H9 (cell line): ENCODE results near the gene CEP128. TPM values are rescaled to one million over a fixed set of nuclear protein-coding genes. Genes with fewer than 3 reads are reported as not detected.
A peak's percentile ranks its signal among the peaks of the same experiment; 100 is the strongest.
"Not testable (repeated sequence)": the region's sequence is repeated elsewhere in the genome, so short reads cannot be mapped to it uniquely, and the experiment has no call there.

Source experiments
- DNase-seq: peaks from one replicate; pipeline ENCODE4 v3.0.0-alpha.2; 2017
- H2AFZ ChIP-seq: one replicate; pipeline ENCODE4 v1.6.1; 2013; ENCODE audit warnings: mild to moderate bottlenecking, low read length, control low read depth, moderate library complexity
- H2AK5ac ChIP-seq: 2 replicates; pipeline ENCODE4 v1.6.1; 2013; ENCODE audit warnings: low read length, control low read depth, mixed read lengths; ENCODE audit not compliant: insufficient read length
- H2BK120ac ChIP-seq: one replicate; pipeline ENCODE4 v1.6.1; 2013; ENCODE audit warnings: low read depth, mild to moderate bottlenecking, low read length, control low read depth, inconsistent platforms; ENCODE audit not compliant: poor library complexity, severe bottlenecking
- H2BK12ac ChIP-seq: 2 replicates; pipeline ENCODE4 v1.6.1; 2013; ENCODE audit warnings: low read length, control low read depth, mixed read lengths, low read depth; ENCODE audit not compliant: insufficient read length
- H2BK15ac ChIP-seq: 2 replicates; pipeline ENCODE4 v1.6.1; 2013; ENCODE audit warnings: low read depth, low read length, control low read depth
- H2BK20ac ChIP-seq: one replicate; pipeline ENCODE4 v1.6.1; 2013; ENCODE audit warnings: low read depth, mild to moderate bottlenecking, low read length, control low read depth, inconsistent platforms; ENCODE audit not compliant: poor library complexity, severe bottlenecking
- H2BK5ac ChIP-seq: 2 replicates; pipeline ENCODE4 v1.6.1; 2013; ENCODE audit warnings: low read length, control low read depth, mixed read lengths; ENCODE audit not compliant: insufficient read length
- H3K14ac ChIP-seq: 2 replicates; pipeline ENCODE4 v1.6.1; 2013; ENCODE audit warnings: low read length, control low read depth; ENCODE audit not compliant: insufficient read depth
- H3K18ac ChIP-seq: 2 replicates; pipeline ENCODE4 v1.6.1; 2013; ENCODE audit warnings: low read depth, mild to moderate bottlenecking, mixed read lengths, low read length, control low read depth; ENCODE audit not compliant: insufficient read length
- H3K23ac ChIP-seq: 2 replicates; pipeline ENCODE4 v1.6.1; 2013; ENCODE audit warnings: low read length, control low read depth, mixed read lengths, low read depth; ENCODE audit not compliant: insufficient read length
- H3K23me2 ChIP-seq: 2 replicates; pipeline ENCODE4 v1.6.1; 2013; ENCODE audit warnings: low read depth, mild to moderate bottlenecking, mixed read lengths, low read length, control low read depth; ENCODE audit not compliant: insufficient read length, poor library complexity, severe bottlenecking
- H3K27ac ChIP-seq: 2 replicates; pipeline ENCODE4 v1.5.1; 2013; ENCODE audit warnings: low read length, control low read depth, mixed read lengths, low read depth; ENCODE audit not compliant: insufficient read length
- H3K27me3 ChIP-seq: 2 replicates; pipeline ENCODE4 v1.6.1; 2013; ENCODE audit warnings: low read length, control low read depth, inconsistent platforms; ENCODE audit not compliant: insufficient read depth
- H3K4ac ChIP-seq: 2 replicates; pipeline ENCODE4 v1.6.1; 2013; ENCODE audit warnings: low read depth, mild to moderate bottlenecking, control low read depth, inconsistent platforms, low read length, moderate library complexity
- H3K4me1 ChIP-seq: 2 replicates; pipeline ENCODE4 v1.6.1; 2013; ENCODE audit warnings: low read length, control low read depth, inconsistent platforms; ENCODE audit not compliant: insufficient read depth
- H3K4me2 ChIP-seq: 2 replicates; pipeline ENCODE4 v1.6.1; 2013; ENCODE audit warnings: low read length, control low read depth, mixed read lengths; ENCODE audit not compliant: insufficient read length, insufficient read depth
- H3K56ac ChIP-seq: 2 replicates; pipeline ENCODE4 v1.6.1; 2013; ENCODE audit warnings: low read depth, mild to moderate bottlenecking, mixed read lengths, low read length, control low read depth; ENCODE audit not compliant: insufficient read length
- H3K79me1 ChIP-seq: 2 replicates; pipeline ENCODE4 v1.6.1; 2013; ENCODE audit warnings: low read depth, mild to moderate bottlenecking, moderate library complexity, low read length, control low read depth, inconsistent platforms; ENCODE audit not compliant: insufficient read depth, poor library complexity, severe bottlenecking
- H3K79me2 ChIP-seq: 2 replicates; pipeline ENCODE4 v1.6.1; 2013; ENCODE audit warnings: low read length, control low read depth, inconsistent platforms; ENCODE audit not compliant: insufficient read depth
- H3K9ac ChIP-seq: 2 replicates; pipeline ENCODE4 v1.6.1; 2013; ENCODE audit warnings: low read length, control low read depth, mixed read lengths; ENCODE audit not compliant: insufficient read length; ENCODE audit errors: extremely low read depth
- H3K9me3 ChIP-seq: one replicate; pipeline ENCODE4 v1.6.1; 2013; ENCODE audit warnings: low read depth, low read length, inconsistent platforms; ENCODE audit not compliant: control insufficient read depth
- H3T11ph ChIP-seq: one replicate; pipeline ENCODE4 v1.6.1; 2013; ENCODE audit warnings: mild to moderate bottlenecking, low read length, control low read depth, inconsistent platforms
- H4K20me1 ChIP-seq: one replicate; pipeline ENCODE4 v1.6.1; 2013; ENCODE audit not compliant: control insufficient read depth, insufficient read length, insufficient read depth
- H4K5ac ChIP-seq: 2 replicates; pipeline ENCODE4 v1.6.1; 2013; ENCODE audit warnings: low read depth, mild to moderate bottlenecking, mixed read lengths, low read length, control low read depth; ENCODE audit not compliant: insufficient read length
- H4K8ac ChIP-seq: replicated peaks from 2 replicates; pipeline ENCODE4 v1.6.1; 2013; ENCODE audit warnings: low read length, control low read depth, mixed read lengths, low read depth; ENCODE audit not compliant: insufficient read length
- H4K91ac ChIP-seq: 2 replicates; pipeline ENCODE4 v1.6.1; 2013; ENCODE audit warnings: low read depth, mild to moderate bottlenecking, moderate library complexity, mixed read lengths, low read length, control low read depth; ENCODE audit not compliant: insufficient read length
- H3K27ac Mint-ChIP-seq, 3 experiments: 2 replicates in 2 of 3; 3 replicates in 1 of 3; pipeline ENCODE4 v1.8.0; 2020 to 2021; ENCODE audit warnings: mixed read lengths in 3 of 3, mild to moderate bottlenecking in 1 of 3, moderate library complexity in 1 of 3
- H3K27me3 Mint-ChIP-seq: 2 replicates; pipeline ENCODE4 v1.8.0; 2021; ENCODE audit warnings: low read depth, mild to moderate bottlenecking, moderate library complexity, mixed read lengths
- H3K36me3 Mint-ChIP-seq, 3 experiments: 2 replicates in 2 of 3; 3 replicates in 1 of 3; pipeline ENCODE4 v1.8.0; 2020 to 2021; ENCODE audit warnings: low read depth in 3 of 3, mixed read lengths in 3 of 3; ENCODE audit not compliant: insufficient read depth in 1 of 3
- H3K4me1 Mint-ChIP-seq, 2 experiments: 2 replicates each; pipeline ENCODE4 v1.8.0; 2020; ENCODE audit warnings: mixed read lengths in 2 of 2
- H3K4me3 Mint-ChIP-seq, 2 experiments: 2 replicates in 1 of 2; 3 replicates in 1 of 2; pipeline ENCODE4 v1.8.0; 2020 to 2021; ENCODE audit warnings: mild to moderate bottlenecking in 2 of 2, mixed read lengths in 2 of 2, moderate library complexity in 1 of 2
- H3K9me3 Mint-ChIP-seq, 2 experiments: 2 replicates in 1 of 2; 3 replicates in 1 of 2; pipeline ENCODE4 v1.8.0; 2020; ENCODE audit warnings: mild to moderate bottlenecking in 2 of 2, mixed read lengths in 2 of 2, moderate library complexity in 1 of 2
- CTCF ChIP-seq: fragments of 200-600 bp; sonication (generic); conservative IDR thresholded peaks from 3 replicates; pipeline ENCODE4 v1.8.0; 2021; ENCODE audit warnings: antibody characterized with exemption, mild to moderate bottlenecking
- WGBS: extraction: QIAGEN DNeasy Blood & Tissue Kit; methylation state at CpG from one replicate; pipeline ENCODE4 v1.1.7; 2013; ENCODE audit warnings: missing lambda C conversion rate, low lambda C conversion rate, mixed read lengths; ENCODE audit not compliant: insufficient read length; ENCODE audit errors: extremely low coverage; 5-methylcytosine and 5-hydroxymethylcytosine counted together
- total RNA-seq: library from RNA; stranded (reverse); gene quantifications from 2 replicates; pipeline ENCODE4 v1.2.1, GENCODE V29; 2021

Gene CEP128
- total RNA-seq, 1 experiment from 2014 or later = 16.3 TPM

- no peak overlapping the region for H3K18ac ChIP-seq
- H2BK20ac ChIP-seq = no peak overlapping the region
- H4K5ac ChIP-seq = no peak overlapping the region
- no peaks in the 10 kb centered on the region for H3K79me2 ChIP-seq
- no peak overlapping the region for H3K14ac ChIP-seq
- H3K4me2 ChIP-seq = peak overlapping the region; percentile 71
- no peak overlapping the region for H2BK120ac ChIP-seq
- no peaks in the 10 kb centered on the region for H3K4me1 ChIP-seq
- peaks cover 9 to 13% of the 10 kb centered on the region in 2 experiments for H3K4me1 Mint-ChIP-seq
- H4K8ac ChIP-seq = no peak overlapping the region
- peaks cover 43% of the 10 kb centered on the region for H3K27me3 Mint-ChIP-seq
- H2BK5ac ChIP-seq = no peak overlapping the region
- H3K4me3 Mint-ChIP-seq = peak overlapping the region; percentile 73 to 91
- peaks cover 7% of the 10 kb centered on the region for H3K23me2 ChIP-seq
- peaks cover 4% of the 10 kb centered on the region; the same call in 1 of the 2 replicates for H3K27me3 ChIP-seq
- H3K23ac ChIP-seq = no peak overlapping the region
- no peak overlapping the region for H4K91ac ChIP-seq
- H2AK5ac ChIP-seq = no peak overlapping the region
- H3K4ac ChIP-seq = no peak overlapping the region
- no peak overlapping the region for H3T11ph ChIP-seq
- no peak overlapping the region for H2BK15ac ChIP-seq
- peak; percentile 82 for TF ChIP-seq CTCF
- H2BK12ac ChIP-seq = no peak overlapping the region
- H4K20me1 ChIP-seq = no peaks in the 10 kb centered on the region
- H3K36me3 Mint-ChIP-seq = no peaks in the 10 kb centered on the region
- no peak overlapping the region for H3K56ac ChIP-seq
- H3K27ac ChIP-seq = no peak overlapping the region
- no peaks in the 10 kb centered on the region for H3K9me3 ChIP-seq
- DNase-seq = peak; percentile 81
- H3K9ac ChIP-seq = no peak overlapping the region
- H3K79me1 ChIP-seq = no peaks in the 10 kb centered on the region
- no peaks in the 10 kb centered on the region for H3K9me3 Mint-ChIP-seq
- no CpG with 5 or more reads among the region's 29 CpGs for WGBS
- no peak overlapping the region for H3K27ac Mint-ChIP-seq
- H2AFZ ChIP-seq = no peak overlapping the region
Measured at GRCh38 chr14:80954687-80955299, 13.3 kb upstream of the CEP128 start.

- not testable (repeated sequence) for H3T11ph ChIP-seq, H3K4me2 ChIP-seq, H3K9me3 ChIP-seq, H3K36me3 Mint-ChIP-seq, H3K23me2 ChIP-seq, H3K18ac ChIP-seq, H4K91ac ChIP-seq, H3K4ac ChIP-seq, H3K4me1 Mint-ChIP-seq, H3K79me1 ChIP-seq, H3K27ac Mint-ChIP-seq, H3K4me3 Mint-ChIP-seq, H4K5ac ChIP-seq, H3K56ac ChIP-seq, H3K14ac ChIP-seq, H2BK20ac ChIP-seq, H3K27ac ChIP-seq, H3K27me3 ChIP-seq, H3K79me2 ChIP-seq, H3K23ac ChIP-seq, H2AK5ac ChIP-seq, H2AFZ ChIP-seq, H4K8ac ChIP-seq, H3K9ac ChIP-seq, H3K9me3 Mint-ChIP-seq, H4K20me1 ChIP-seq, H2BK5ac ChIP-seq, H3K4me1 ChIP-seq, DNase-seq, H2BK15ac ChIP-seq, H2BK120ac ChIP-seq, H2BK12ac ChIP-seq
- no CpG with 5 or more reads among the region's 18 CpGs for WGBS
- peaks cover 37% of the 10 kb centered on the region for H3K27me3 Mint-ChIP-seq
Measured at GRCh38 chr14:80953211-80953610, 11.7 kb upstream of the CEP128 start.
